HepG2 (cell line): Measurements from ENCODE around the gene C11orf91. TPM values are rescaled to one million over a fixed set of nuclear protein-coding genes. Genes with fewer than 3 reads are reported as not detected.

Experiments
- FOSL2 ChIP-seq: sonication (generic); formaldehyde crosslinking; IDR thresholded peaks from 2 replicates; pipeline ENCODE4 v1.4.0; 2020; ENCODE audit warnings: missing genetic modification reagents
- KAT8 ChIP-seq: IDR thresholded peaks from 2 replicates; pipeline ENCODE4 v1.6.1; 2016; ENCODE audit warnings: missing genetic modification reagents, missing compliant biosample characterization
- MED13 ChIP-seq: sonication (generic); formaldehyde crosslinking; IDR thresholded peaks from 2 replicates; pipeline ENCODE4 v1.5.0; 2020; ENCODE audit warnings: missing genetic modification reagents
- NFIC ChIP-seq: IDR thresholded peaks from 2 replicates; pipeline ENCODE4 v1.6.1; 2012; ENCODE audit warnings: mild to moderate bottlenecking, low read length, inconsistent platforms
- PAX8 ChIP-seq: sonication (generic); formaldehyde crosslinking; IDR thresholded peaks from 2 replicates; pipeline ENCODE4 v1.8.0; 2022; ENCODE audit warnings: mild to moderate bottlenecking, missing genetic modification reagents, borderline replicate concordance
- PITX1 ChIP-seq: sonication (generic); formaldehyde crosslinking; IDR thresholded peaks from 2 replicates; pipeline ENCODE4 v1.5.1; 2020; ENCODE audit warnings: mild to moderate bottlenecking, missing genetic modification reagents
- REL ChIP-seq: sonication (generic); formaldehyde crosslinking; conservative IDR thresholded peaks from 2 replicates; pipeline ENCODE4 v1.8.0; 2022; ENCODE audit warnings: mild to moderate bottlenecking, missing genetic modification reagents, moderate library complexity
- TARDBP ChIP-seq: sonication (generic); formaldehyde crosslinking; IDR thresholded peaks from 2 replicates; pipeline ENCODE4 v1.8.0; 2022; ENCODE audit warnings: mild to moderate bottlenecking, missing genetic modification reagents
- ZC3H13 ChIP-seq: sonication (generic); formaldehyde crosslinking; IDR thresholded peaks from 2 replicates; pipeline ENCODE4 v1.8.1; 2023; ENCODE audit warnings: mild to moderate bottlenecking, missing genetic modification reagents, moderate library complexity
- ZFP1 ChIP-seq: IDR thresholded peaks from 2 replicates; pipeline ENCODE4 v1.6.1; 2016
- ZMYM3 ChIP-seq: sonication (generic); formaldehyde crosslinking; IDR thresholded peaks from 2 replicates; pipeline ENCODE4 v1.5.1; 2020; ENCODE audit warnings: mild to moderate bottlenecking, missing genetic modification reagents
- ZNF20 ChIP-seq: sonication (generic); formaldehyde crosslinking; IDR thresholded peaks from 2 replicates; pipeline ENCODE4 v1.4.0; 2020; ENCODE audit warnings: mild to moderate bottlenecking, moderate library complexity, missing genetic modification reagents
- ZNF232 ChIP-seq: sonication (generic); formaldehyde crosslinking; IDR thresholded peaks from 2 replicates; pipeline ENCODE4 v1.4.0; 2020; ENCODE audit warnings: missing genetic modification reagents, borderline replicate concordance
- ZNF598 ChIP-seq: sonication (generic); formaldehyde crosslinking; IDR thresholded peaks from 2 replicates; pipeline ENCODE4 v1.5.1; 2020; ENCODE audit warnings: mild to moderate bottlenecking, missing genetic modification reagents, borderline replicate concordance
- polyA plus RNA-seq, 8 experiments: library from polyadenylated mRNA; depleted of rRNA in 3 of 8; stranded (reverse) in 7 of 8; unstranded in 1 of 8; fragments of >200 nt; fragmentation: Illumina TruSeq in 4 of 8; extraction: Trizol in 4 of 8; gene quantifications; 2 replicates each; pipeline versions ENCODE4 v1.2.1 to v1.2.3, GENCODE V29; 2011 to 2016; ENCODE audit warnings: low read depth in 4 of 8, missing spikeins in 1 of 8, mixed read lengths in 1 of 8; ENCODE audit not compliant: insufficient read depth in 1 of 8
- total RNA-seq, 5 experiments: library from RNA; depleted of rRNA; stranded (reverse); fragments of >200 nt; fragmentation: Illumina TruSeq; extraction: Trizol; gene quantifications; 2 replicates each; pipeline ENCODE4 v1.2.3, GENCODE V29; 2016; ENCODE audit warnings: low read depth in 1 of 5
- TF ChIP-seq, protein P1 (sequence below): sonication (generic); formaldehyde crosslinking; IDR thresholded peaks from 2 replicates; pipeline ENCODE4 v1.4.0; 2020; ENCODE audit warnings: missing genetic modification reagents, borderline replicate concordance
- TF ChIP-seq, protein P2 (sequence below), 2 experiments: fragments of 450-650 bp in 1 of 2; sonication (generic) in 1 of 2; formaldehyde crosslinking; IDR thresholded peaks; 2 replicates each; pipeline versions ENCODE4 v1.5.0 to v1.8.0; 2020 to 2022; ENCODE audit warnings: mild to moderate bottlenecking in 1 of 2, missing genetic modification reagents in 1 of 2
- TF ChIP-seq, protein P3 (sequence below): sonication (generic); formaldehyde crosslinking; IDR thresholded peaks from 2 replicates; pipeline ENCODE4 v1.4.0; 2020; ENCODE audit warnings: missing genetic modification reagents, borderline replicate concordance
- TF ChIP-seq, protein P4 (sequence below): sonication (generic); formaldehyde crosslinking; IDR thresholded peaks from 2 replicates; pipeline ENCODE4 v1.4.0; 2020; ENCODE audit warnings: missing genetic modification reagents
- TF ChIP-seq, protein P5 (sequence below), 2 experiments: sonication (generic) in 1 of 2; formaldehyde crosslinking in 1 of 2; IDR thresholded peaks; 2 replicates each; pipeline versions ENCODE4 v1.4.0 to v1.6.1; 2018 to 2020; ENCODE audit warnings: missing genetic modification reagents in 2 of 2, borderline replicate concordance in 1 of 2, low read depth in 1 of 2, mild to moderate bottlenecking in 1 of 2, missing biosample characterization in 1 of 2

Gene C11orf91
- total and polyA plus RNA-seq, 2 of the 13 experiments (the other 11 are each of a cell fraction or from before 2014, with no cell fraction given), result 0.35 TPM; not detected in 1

DNA sequence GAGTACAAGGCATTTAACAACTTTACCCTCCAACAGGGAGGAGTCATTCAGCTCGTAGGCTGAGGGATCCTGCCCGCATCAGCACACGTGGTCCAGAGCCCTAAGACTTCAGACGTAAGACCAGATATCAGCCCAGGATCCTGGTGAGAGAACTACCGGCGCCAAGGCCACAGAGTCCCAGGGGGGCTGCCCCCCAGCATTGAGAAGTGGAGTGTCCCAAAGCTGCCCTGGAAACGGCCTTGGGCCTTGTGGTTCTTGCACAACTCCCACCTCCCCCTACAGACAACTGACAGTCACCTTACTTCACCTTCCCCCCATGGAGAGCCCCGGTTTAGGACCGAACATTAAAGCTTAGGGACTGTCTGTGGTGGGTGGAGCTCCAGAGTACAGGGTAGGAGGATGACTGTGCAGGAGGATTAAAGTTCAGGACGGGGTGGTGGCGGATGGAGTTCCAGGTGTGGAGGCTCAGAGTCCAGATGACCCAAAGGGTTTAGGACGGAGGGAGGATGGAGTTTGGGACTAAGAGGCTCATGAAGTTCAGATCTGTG is 1.0 kb downstream of the C11orf91 start (continued):
- TF ChIP-seq REL (CRISPR knock-in tag) (no peak), KAT8 (CRISPR knock-in tag) (0 out of 2 replicates have a peak, but pooled peaks have one; percentile 47), MED13 (CRISPR knock-in tag) (peak; percentile 71; the same call in 1 of the 2 replicates), ZFP1 (CRISPR knock-in tag) (peak; percentile 55; the same call in 1 of the 2 replicates), ZMYM3 (0 out of 2 replicates have a peak, but pooled peaks have one; percentile 12), NFIC (peak; percentile 36; the same call in 1 of the 2 replicates), ZNF232 (CRISPR knock-in tag) (no peak), ZC3H13 (CRISPR knock-in tag) (peak; percentile 79; the same call in 1 of the 2 replicates), ZNF20 (no peak), FOSL2 (peak; percentile 56), PITX1 (peak; percentile 87), TARDBP (peak; percentile 63), PAX8 (CRISPR knock-in tag) (no peak), ZNF598 (CRISPR knock-in tag) (peak; percentile 20; the same call in 1 of the 2 replicates)
- TF ChIP-seq, protein P1, sequence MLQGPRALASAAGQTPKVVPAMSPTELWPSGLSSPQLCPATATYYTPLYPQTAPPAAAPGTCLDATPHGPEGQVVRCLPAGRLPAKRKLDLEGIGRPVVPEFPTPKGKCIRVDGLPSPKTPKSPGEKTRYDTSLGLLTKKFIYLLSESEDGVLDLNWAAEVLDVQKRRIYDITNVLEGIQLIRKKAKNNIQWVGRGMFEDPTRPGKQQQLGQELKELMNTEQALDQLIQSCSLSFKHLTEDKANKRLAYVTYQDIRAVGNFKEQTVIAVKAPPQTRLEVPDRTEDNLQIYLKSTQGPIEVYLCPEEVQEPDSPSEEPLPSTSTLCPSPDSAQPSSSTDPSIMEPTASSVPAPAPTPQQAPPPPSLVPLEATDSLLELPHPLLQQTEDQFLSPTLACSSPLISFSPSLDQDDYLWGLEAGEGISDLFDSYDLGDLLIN (CRISPR knock-in tag), result no peak
- TF ChIP-seq, protein P2, sequence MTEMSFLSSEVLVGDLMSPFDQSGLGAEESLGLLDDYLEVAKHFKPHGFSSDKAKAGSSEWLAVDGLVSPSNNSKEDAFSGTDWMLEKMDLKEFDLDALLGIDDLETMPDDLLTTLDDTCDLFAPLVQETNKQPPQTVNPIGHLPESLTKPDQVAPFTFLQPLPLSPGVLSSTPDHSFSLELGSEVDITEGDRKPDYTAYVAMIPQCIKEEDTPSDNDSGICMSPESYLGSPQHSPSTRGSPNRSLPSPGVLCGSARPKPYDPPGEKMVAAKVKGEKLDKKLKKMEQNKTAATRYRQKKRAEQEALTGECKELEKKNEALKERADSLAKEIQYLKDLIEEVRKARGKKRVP (CRISPR knock-in tag; IDR thresholded peaks at IDR 0.05), result peak in 1 of 2 experiments; percentile 39; a peak in 1 of 4 replicates
- TF ChIP-seq, protein P3, sequence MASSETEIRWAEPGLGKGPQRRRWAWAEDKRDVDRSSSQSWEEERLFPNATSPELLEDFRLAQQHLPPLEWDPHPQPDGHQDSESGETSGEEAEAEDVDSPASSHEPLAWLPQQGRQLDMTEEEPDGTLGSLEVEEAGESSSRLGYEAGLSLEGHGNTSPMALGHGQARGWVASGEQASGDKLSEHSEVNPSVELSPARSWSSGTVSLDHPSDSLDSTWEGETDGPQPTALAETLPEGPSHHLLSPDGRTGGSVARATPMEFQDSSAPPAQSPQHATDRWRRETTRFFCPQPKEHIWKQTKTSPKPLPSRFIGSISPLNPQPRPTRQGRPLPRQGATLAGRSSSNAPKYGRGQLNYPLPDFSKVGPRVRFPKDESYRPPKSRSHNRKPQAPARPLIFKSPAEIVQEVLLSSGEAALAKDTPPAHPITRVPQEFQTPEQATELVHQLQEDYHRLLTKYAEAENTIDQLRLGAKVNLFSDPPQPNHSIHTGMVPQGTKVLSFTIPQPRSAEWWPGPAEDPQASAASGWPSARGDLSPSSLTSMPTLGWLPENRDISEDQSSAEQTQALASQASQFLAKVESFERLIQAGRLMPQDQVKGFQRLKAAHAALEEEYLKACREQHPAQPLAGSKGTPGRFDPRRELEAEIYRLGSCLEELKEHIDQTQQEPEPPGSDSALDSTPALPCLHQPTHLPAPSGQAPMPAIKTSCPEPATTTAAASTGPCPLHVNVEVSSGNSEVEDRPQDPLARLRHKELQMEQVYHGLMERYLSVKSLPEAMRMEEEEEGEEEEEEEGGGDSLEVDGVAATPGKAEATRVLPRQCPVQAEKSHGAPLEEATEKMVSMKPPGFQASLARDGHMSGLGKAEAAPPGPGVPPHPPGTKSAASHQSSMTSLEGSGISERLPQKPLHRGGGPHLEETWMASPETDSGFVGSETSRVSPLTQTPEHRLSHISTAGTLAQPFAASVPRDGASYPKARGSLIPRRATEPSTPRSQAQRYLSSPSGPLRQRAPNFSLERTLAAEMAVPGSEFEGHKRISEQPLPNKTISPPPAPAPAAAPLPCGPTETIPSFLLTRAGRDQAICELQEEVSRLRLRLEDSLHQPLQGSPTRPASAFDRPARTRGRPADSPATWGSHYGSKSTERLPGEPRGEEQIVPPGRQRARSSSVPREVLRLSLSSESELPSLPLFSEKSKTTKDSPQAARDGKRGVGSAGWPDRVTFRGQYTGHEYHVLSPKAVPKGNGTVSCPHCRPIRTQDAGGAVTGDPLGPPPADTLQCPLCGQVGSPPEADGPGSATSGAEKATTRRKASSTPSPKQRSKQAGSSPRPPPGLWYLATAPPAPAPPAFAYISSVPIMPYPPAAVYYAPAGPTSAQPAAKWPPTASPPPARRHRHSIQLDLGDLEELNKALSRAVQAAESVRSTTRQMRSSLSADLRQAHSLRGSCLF (CRISPR knock-in tag), result no peak
- TF ChIP-seq, protein P4, sequence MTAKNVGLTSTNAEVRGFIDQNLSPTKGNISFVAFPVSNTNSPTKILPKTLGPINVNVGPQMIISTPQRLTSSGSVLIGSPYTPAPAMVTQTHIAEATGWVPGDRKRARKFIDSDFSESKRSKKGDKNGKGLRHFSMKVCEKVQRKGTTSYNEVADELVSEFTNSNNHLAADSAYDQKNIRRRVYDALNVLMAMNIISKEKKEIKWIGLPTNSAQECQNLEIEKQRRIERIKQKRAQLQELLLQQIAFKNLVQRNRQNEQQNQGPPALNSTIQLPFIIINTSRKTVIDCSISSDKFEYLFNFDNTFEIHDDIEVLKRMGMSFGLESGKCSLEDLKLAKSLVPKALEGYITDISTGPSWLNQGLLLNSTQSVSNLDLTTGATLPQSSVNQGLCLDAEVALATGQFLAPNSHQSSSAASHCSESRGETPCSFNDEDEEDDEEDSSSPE (CRISPR knock-in tag), result no peak
- TF ChIP-seq, protein P5, sequence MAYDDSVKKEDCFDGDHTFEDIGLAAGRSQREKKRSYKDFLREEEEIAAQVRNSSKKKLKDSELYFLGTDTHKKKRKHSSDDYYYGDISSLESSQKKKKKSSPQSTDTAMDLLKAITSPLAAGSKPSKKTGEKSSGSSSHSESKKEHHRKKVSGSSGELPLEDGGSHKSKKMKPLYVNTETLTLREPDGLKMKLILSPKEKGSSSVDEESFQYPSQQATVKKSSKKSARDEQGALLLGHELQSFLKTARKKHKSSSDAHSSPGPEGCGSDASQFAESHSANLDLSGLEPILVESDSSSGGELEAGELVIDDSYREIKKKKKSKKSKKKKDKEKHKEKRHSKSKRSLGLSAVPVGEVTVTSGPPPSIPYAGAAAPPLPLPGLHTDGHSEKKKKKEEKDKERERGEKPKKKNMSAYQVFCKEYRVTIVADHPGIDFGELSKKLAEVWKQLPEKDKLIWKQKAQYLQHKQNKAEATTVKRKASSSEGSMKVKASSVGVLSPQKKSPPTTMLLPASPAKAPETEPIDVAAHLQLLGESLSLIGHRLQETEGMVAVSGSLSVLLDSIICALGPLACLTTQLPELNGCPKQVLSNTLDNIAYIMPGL (CRISPR knock-in tag; IDR thresholded peaks at IDR 0.05; ENCODE audit: borderline replicate concordance in 1 of 2, low read depth in 1 of 2), result no peak
